ENCODE measurements around the gene CDK15.
A peak's percentile ranks its signal among the peaks of the same experiment; 100 is the strongest.

CDK15 gene

DNA sequence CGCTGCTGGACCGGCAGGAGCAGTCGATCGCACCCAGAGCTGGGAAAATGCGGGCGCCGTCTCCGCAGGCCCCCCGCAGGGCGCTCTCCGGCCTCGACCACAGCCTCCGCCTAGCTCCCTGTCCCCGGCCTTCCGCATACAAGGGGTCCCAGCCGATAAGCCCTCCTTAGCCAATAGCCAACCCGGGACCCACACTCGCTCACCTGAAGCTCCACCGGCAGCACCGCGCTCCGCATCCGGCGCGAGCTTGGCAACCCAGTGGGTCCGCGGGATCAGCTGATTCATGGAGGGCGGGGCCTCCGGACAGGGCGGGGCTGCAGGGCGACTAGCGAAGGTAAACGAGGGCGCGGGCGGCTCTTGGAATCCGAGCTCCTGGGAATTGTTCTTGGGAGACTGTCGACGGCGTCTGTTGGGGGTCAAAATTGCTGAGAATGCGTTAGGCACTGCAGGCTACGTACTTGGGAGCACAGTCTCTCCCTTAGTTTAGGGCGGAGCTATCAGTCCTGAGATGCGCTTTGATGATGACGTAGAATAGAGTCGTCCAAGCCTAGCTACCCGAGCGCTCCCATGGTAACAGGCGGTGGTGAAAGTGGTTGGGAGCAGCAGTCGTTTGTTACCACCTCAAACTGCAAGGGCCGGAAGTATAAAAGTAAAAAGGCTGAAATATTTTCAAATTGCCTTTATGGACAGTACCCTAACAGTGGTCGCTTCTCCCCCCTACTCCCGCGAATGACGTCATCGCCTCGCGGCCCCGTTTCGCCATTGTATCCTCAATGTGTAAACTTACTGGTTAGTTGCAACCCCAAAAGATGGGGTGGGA is 25.5 kb upstream of the CDK15 start, which contains the start of gene ALS2 (continued):
- TF ChIP-seq, protein P1, sequence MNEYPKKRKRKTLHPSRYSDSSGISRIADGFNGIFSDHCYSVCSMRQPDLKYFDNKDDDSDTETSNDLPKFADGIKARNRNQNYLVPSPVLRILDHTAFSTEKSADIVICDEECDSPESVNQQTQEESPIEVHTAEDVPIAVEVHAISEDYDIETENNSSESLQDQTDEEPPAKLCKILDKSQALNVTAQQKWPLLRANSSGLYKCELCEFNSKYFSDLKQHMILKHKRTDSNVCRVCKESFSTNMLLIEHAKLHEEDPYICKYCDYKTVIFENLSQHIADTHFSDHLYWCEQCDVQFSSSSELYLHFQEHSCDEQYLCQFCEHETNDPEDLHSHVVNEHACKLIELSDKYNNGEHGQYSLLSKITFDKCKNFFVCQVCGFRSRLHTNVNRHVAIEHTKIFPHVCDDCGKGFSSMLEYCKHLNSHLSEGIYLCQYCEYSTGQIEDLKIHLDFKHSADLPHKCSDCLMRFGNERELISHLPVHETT (tag by site-specific recombination; IDR thresholded peaks at IDR 0.05): peak; percentile 24; the same call in 1 of the 2 replicates
- TF ChIP-seq ZBTB1 (tag by site-specific recombination; IDR thresholded peaks at IDR 0.05): no peak
- no peak for TF ChIP-seq ZNF433 (tag by site-specific recombination; IDR thresholded peaks at IDR 0.05; ENCODE audit: low read depth)
- peak; percentile 51 for TF ChIP-seq ZXDB (tag by site-specific recombination; IDR thresholded peaks at IDR 0.05)
- TF ChIP-seq ZFP69B (tag by site-specific recombination; IDR thresholded peaks at IDR 0.05): peak; percentile 70; the same call in 1 of the 2 replicates
- no peak for TF ChIP-seq MYNN (tag by site-specific recombination; IDR thresholded peaks at IDR 0.05; ENCODE audit: borderline replicate concordance)
- TF ChIP-seq ZNF623 (tag by site-specific recombination; IDR thresholded peaks at IDR 0.05): no peak
- peak; percentile 80 for TF ChIP-seq SP3 (tag by site-specific recombination; IDR thresholded peaks at IDR 0.05)
- TF ChIP-seq, protein P2, sequence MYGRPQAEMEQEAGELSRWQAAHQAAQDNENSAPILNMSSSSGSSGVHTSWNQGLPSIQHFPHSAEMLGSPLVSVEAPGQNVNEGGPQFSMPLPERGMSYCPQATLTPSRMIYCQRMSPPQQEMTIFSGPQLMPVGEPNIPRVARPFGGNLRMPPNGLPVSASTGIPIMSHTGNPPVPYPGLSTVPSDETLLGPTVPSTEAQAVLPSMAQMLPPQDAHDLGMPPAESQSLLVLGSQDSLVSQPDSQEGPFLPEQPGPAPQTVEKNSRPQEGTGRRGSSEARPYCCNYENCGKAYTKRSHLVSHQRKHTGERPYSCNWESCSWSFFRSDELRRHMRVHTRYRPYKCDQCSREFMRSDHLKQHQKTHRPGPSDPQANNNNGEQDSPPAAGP (tag by site-specific recombination; IDR thresholded peaks at IDR 0.05): peak; percentile 46; the same call in 1 of the 2 replicates
- TF ChIP-seq, protein P3, sequence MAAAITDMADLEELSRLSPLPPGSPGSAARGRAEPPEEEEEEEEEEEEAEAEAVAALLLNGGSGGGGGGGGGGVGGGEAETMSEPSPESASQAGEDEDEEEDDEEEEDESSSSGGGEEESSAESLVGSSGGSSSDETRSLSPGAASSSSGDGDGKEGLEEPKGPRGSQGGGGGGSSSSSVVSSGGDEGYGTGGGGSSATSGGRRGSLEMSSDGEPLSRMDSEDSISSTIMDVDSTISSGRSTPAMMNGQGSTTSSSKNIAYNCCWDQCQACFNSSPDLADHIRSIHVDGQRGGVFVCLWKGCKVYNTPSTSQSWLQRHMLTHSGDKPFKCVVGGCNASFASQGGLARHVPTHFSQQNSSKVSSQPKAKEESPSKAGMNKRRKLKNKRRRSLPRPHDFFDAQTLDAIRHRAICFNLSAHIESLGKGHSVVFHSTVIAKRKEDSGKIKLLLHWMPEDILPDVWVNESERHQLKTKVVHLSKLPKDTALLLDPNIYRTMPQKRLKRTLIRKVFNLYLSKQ (tag by site-specific recombination; IDR thresholded peaks at IDR 0.05; ENCODE audit: borderline replicate concordance): no peak
- TF ChIP-seq TRIM28 (IDR thresholded peaks at IDR 0.05; ENCODE audit: borderline replicate concordance, low read length): 0 out of 2 replicates have a peak, but pooled peaks have one; percentile 13
- TF ChIP-seq ZNF600 (tag by site-specific recombination; IDR thresholded peaks at IDR 0.05): peak; percentile 84
- no peak for TF ChIP-seq ZNF426 (tag by site-specific recombination; IDR thresholded peaks at IDR 0.05)
- TF ChIP-seq, protein P4, sequence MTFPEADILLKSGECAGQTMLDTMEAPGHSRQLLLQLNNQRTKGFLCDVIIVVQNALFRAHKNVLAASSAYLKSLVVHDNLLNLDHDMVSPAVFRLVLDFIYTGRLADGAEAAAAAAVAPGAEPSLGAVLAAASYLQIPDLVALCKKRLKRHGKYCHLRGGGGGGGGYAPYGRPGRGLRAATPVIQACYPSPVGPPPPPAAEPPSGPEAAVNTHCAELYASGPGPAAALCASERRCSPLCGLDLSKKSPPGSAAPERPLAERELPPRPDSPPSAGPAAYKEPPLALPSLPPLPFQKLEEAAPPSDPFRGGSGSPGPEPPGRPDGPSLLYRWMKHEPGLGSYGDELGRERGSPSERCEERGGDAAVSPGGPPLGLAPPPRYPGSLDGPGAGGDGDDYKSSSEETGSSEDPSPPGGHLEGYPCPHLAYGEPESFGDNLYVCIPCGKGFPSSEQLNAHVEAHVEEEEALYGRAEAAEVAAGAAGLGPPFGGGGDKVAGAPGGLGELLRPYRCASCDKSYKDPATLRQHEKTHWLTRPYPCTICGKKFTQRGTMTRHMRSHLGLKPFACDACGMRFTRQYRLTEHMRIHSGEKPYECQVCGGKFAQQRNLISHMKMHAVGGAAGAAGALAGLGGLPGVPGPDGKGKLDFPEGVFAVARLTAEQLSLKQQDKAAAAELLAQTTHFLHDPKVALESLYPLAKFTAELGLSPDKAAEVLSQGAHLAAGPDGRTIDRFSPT (tag by site-specific recombination; IDR thresholded peaks at IDR 0.05): peak; percentile 56; the same call in 1 of the 2 replicates
- no peak for TF ChIP-seq ZNF19 (tag by site-specific recombination; IDR thresholded peaks at IDR 0.05; ENCODE audit: low read depth)
- TF ChIP-seq, protein P5, sequence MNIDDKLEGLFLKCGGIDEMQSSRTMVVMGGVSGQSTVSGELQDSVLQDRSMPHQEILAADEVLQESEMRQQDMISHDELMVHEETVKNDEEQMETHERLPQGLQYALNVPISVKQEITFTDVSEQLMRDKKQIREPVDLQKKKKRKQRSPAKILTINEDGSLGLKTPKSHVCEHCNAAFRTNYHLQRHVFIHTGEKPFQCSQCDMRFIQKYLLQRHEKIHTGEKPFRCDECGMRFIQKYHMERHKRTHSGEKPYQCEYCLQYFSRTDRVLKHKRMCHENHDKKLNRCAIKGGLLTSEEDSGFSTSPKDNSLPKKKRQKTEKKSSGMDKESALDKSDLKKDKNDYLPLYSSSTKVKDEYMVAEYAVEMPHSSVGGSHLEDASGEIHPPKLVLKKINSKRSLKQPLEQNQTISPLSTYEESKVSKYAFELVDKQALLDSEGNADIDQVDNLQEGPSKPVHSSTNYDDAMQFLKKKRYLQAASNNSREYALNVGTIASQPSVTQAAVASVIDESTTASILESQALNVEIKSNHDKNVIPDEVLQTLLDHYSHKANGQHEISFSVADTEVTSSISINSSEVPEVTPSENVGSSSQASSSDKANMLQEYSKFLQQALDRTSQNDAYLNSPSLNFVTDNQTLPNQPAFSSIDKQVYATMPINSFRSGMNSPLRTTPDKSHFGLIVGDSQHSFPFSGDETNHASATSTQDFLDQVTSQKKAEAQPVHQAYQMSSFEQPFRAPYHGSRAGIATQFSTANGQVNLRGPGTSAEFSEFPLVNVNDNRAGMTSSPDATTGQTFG (tag by site-specific recombination; IDR thresholded peaks at IDR 0.05; ENCODE audit: borderline replicate concordance): no peak
- TF ChIP-seq ZBTB21 (tag by site-specific recombination; IDR thresholded peaks at IDR 0.05): peak; percentile 89
- no peak for TF ChIP-seq ZNF214 (tag by site-specific recombination; IDR thresholded peaks at IDR 0.05; ENCODE audit: borderline replicate concordance)
- TF ChIP-seq ZNF560 (tag by site-specific recombination; IDR thresholded peaks at IDR 0.05; ENCODE audit: borderline replicate concordance): no peak
- peak; percentile 48; the same call in 1 of the 2 replicates for TF ChIP-seq TCF7L2 (IDR thresholded peaks at IDR 0.05; ENCODE audit: borderline replicate concordance, low read depth, low read length)
- 0 out of 2 replicates have a peak, but pooled peaks have one; percentile 40 for TF ChIP-seq YY1 (tag by site-specific recombination; IDR thresholded peaks at IDR 0.05)
- TF ChIP-seq, protein P6, sequence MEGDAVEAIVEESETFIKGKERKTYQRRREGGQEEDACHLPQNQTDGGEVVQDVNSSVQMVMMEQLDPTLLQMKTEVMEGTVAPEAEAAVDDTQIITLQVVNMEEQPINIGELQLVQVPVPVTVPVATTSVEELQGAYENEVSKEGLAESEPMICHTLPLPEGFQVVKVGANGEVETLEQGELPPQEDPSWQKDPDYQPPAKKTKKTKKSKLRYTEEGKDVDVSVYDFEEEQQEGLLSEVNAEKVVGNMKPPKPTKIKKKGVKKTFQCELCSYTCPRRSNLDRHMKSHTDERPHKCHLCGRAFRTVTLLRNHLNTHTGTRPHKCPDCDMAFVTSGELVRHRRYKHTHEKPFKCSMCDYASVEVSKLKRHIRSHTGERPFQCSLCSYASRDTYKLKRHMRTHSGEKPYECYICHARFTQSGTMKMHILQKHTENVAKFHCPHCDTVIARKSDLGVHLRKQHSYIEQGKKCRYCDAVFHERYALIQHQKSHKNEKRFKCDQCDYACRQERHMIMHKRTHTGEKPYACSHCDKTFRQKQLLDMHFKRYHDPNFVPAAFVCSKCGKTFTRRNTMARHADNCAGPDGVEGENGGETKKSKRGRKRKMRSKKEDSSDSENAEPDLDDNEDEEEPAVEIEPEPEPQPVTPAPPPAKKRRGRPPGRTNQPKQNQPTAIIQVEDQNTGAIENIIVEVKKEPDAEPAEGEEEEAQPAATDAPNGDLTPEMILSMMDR (tag by site-specific recombination; IDR thresholded peaks at IDR 0.05): 0 out of 2 replicates have a peak, but pooled peaks have one; percentile 35
- TF ChIP-seq ZNF629 (tag by site-specific recombination; IDR thresholded peaks at IDR 0.05): peak; percentile 93

Measured in HEK293 (cell line).